Ascending aorta (tissue), 2 donors: ENCODE results near the gene TM9SF1. TPM values are rescaled to one million over a fixed set of nuclear protein-coding genes. Genes with fewer than 3 reads are reported as not detected.

Experiments used
- DNase-seq, 2 donors: peaks; one replicate each; pipeline ENCODE4 v3.0.0-alpha.2; 2019; ENCODE audit warnings: low spot score in 2 of 2
- H3K27ac ChIP-seq, 2 donors: fragments of 200-600 bp; sonication (generic); one replicate each; pipeline ENCODE4 v1.5.1; 2016 to 2017; ENCODE audit warnings: mild to moderate bottlenecking in 1 of 2
- H3K27me3 ChIP-seq: fragments of 200-600 bp; sonication (generic); one replicate; pipeline ENCODE4 v1.5.1; 2017
- H3K36me3 ChIP-seq, 2 donors: fragments of 200-600 bp; sonication (generic); one replicate each; pipeline ENCODE4 v1.5.1; 2016
- H3K4me1 ChIP-seq, 2 donors: fragments of 200-600 bp; sonication (generic); one replicate each; pipeline ENCODE4 v1.5.1; 2016 to 2017; ENCODE audit warnings: mild to moderate bottlenecking in 1 of 2
- H3K4me3 ChIP-seq, 2 donors: fragments of 200-600 bp; sonication (generic); one replicate each; pipeline ENCODE4 v1.5.1; 2016 to 2017; ENCODE audit warnings: mild to moderate bottlenecking in 1 of 2
- H3K9me3 ChIP-seq, 2 donors: fragments of 200-600 bp; sonication (generic); one replicate each; pipeline ENCODE4 v1.5.1; 2016
- intact Hi-C: fragments of 100-400 bp; cut with DNase I; formaldehyde crosslinking; loops from one replicate; pipeline ENCODE4 v1.15.1; 2023
- total RNA-seq: library from RNA; depleted of rRNA; stranded (reverse); fragments of >200 nt; gene quantifications from one replicate; pipeline ENCODE4 v1.1.0, GENCODE V29; 2016
- TF ChIP-seq, protein P1 (sequence below), 3 experiments: fragments of 200-600 bp in 2 of 3; fragments of 450-650 bp in 1 of 3; sonication (generic) in 2 of 3; IDR thresholded peaks; one replicate each; pipeline ENCODE4 v1.5.1; 2016 to 2019; ENCODE audit warnings: antibody characterized with exemption in 3 of 3, mild to moderate bottlenecking in 1 of 3, moderate library complexity in 1 of 3

The TM9SF1 gene
- total RNA-seq, 1 donor from 2014 or later, result 86.5 TPM

DNA sequence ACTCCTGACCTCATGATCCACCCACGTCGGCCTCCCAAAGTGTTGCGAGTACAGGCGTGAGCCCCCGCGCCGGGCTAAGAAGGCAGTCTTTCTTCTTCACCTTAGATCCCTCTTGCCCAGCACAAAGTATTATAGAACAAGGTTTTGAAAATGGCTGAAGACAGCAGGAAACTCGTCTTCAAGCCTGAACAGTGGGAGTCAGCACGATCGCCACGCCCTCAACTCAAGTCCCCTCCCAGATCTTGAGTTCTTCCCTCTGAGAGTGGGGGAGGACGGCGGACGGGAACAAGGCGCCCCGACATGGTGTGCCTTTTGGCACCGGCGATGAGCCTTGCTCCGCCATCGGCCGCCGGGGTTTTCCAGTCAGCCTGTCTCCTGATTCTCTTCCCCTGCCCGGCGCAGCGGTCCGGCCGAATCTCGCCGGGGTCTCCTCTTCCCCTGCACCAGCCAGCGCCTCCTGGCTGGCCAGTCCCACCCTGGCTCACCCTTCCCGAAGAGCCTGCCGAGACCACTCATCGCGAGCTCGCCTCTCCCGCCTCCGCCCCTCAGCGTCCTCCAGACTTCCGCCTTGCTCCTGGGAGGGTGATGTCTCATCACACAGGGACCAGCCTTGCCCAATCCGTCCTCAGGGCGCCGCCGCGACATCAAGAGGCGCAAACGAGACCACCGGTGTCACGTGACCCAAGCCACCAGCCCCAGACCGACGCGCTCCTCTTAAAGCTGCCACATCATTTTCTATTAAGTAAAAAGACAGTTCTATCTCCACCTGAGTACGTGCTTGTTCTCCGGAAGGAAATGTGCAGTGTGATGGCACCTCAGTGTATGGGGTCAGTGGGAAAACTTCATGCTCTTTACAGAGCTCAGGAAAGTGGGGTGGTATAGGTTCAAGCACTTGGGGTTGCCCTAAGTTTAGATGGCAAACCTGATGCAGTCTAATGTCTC, 18.0 kb upstream of the TM9SF1 start, which contains the start of gene CHMP4A:
CHMP4A (minus strand) TSS at position 565 of the 942 bp plus-strand sequence; CDS start at position 516, 49 bp downstream.
- H3K27ac ChIP-seq, result peak within 1 kb of the TSS; percentile 92 to 95
- no peaks in the 10 kb centered on the region for H3K9me3 ChIP-seq
- no peaks in the 10 kb centered on the region for H3K27me3 ChIP-seq
- peak; percentile 95 to 99 for DNase-seq
- H3K36me3 ChIP-seq, result peaks cover 20 to 37% of the 10 kb centered on the region in 2 donors
- TF ChIP-seq, protein P1, sequence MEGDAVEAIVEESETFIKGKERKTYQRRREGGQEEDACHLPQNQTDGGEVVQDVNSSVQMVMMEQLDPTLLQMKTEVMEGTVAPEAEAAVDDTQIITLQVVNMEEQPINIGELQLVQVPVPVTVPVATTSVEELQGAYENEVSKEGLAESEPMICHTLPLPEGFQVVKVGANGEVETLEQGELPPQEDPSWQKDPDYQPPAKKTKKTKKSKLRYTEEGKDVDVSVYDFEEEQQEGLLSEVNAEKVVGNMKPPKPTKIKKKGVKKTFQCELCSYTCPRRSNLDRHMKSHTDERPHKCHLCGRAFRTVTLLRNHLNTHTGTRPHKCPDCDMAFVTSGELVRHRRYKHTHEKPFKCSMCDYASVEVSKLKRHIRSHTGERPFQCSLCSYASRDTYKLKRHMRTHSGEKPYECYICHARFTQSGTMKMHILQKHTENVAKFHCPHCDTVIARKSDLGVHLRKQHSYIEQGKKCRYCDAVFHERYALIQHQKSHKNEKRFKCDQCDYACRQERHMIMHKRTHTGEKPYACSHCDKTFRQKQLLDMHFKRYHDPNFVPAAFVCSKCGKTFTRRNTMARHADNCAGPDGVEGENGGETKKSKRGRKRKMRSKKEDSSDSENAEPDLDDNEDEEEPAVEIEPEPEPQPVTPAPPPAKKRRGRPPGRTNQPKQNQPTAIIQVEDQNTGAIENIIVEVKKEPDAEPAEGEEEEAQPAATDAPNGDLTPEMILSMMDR (IDR thresholded peaks at IDR 0.05), result peak in 2 of 3 experiments; percentile 26 to 37
- intact Hi-C loops, result loop anchor here (1.0 kb wide), 2 partner anchors 18 to 29 kb away; partner anchors contain the start of genes TINF2 and TM9SF1
- peak within 1 kb of the TSS; percentile 57 to 85 for H3K4me3 ChIP-seq
- H3K4me1 ChIP-seq, result peaks cover 3 to 29% of the 10 kb centered on the region in 2 donors

DNA sequence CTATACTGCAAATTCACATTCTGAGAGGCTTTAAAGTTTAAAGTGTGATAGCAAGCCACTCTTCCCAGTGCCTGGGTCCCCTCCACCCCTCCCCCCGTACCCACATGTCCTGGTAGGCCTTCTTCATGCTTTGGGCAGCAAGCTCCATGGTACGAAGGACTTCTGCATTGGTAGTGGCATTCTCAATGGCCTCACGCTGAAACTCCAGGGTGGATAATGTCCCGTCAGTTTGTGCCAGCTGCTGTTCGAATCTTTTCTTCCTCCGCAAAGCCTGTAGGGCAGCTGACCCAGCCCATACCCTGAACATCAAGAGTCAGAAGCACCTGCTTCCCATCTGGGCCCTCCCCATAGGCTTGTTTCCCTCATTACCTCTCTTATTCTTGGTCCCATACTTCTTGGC, 16.1 kb upstream of the TM9SF1 start:
- Histone ChIP-seq H3K9me3 (no peaks in the 10 kb centered on the region), H3K27me3 (no peaks in the 10 kb centered on the region), H3K36me3 (peaks cover 29 to 45% of the 10 kb centered on the region in 2 donors), H3K4me3 (no peak overlapping the region), H3K27ac (no peak overlapping the region), H3K4me1 (peaks cover 3 to 29% of the 10 kb centered on the region in 2 donors)
- DNase-seq, result peak in 1 of 2 donors; percentile 56
- intact Hi-C loops, result no loop called here
- TF ChIP-seq, protein P1 (IDR thresholded peaks at IDR 0.05), result no peak

DNA sequence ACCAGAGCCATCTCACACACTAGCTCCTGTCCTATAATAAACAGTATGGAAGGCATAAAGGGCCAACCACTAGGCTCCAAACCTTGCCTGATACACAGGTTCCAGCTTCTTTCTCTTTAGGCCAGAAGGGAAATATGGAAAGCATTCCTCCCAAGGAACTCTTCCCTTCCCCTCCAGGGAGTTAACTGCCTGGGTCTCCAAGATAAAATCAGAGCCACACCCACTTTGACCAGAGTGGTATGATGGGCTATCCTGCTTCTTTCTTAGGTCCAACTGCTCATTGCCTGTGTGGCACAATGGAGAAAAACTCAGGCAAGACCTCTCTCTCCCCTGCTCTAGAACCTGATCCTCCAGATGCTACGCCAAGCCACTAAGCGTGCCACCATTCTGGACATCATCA, 12.4 kb upstream of the TM9SF1 start:
- TF ChIP-seq, protein P1 (IDR thresholded peaks at IDR 0.05), result no peak
- H3K27ac ChIP-seq, result no peak overlapping the region
- peaks cover 36 to 60% of the 10 kb centered on the region in 2 donors for H3K36me3 ChIP-seq
- H3K4me1 ChIP-seq, result peaks cover 0 to 9% of the 10 kb centered on the region in 2 donors
- no peaks in the 10 kb centered on the region for H3K9me3 ChIP-seq
- H3K27me3 ChIP-seq, result no peaks in the 10 kb centered on the region
- DNase-seq, result peak in 1 of 2 donors; percentile 48
- H3K4me3 ChIP-seq, result no peak overlapping the region
- intact Hi-C loops, result no loop called here

DNA sequence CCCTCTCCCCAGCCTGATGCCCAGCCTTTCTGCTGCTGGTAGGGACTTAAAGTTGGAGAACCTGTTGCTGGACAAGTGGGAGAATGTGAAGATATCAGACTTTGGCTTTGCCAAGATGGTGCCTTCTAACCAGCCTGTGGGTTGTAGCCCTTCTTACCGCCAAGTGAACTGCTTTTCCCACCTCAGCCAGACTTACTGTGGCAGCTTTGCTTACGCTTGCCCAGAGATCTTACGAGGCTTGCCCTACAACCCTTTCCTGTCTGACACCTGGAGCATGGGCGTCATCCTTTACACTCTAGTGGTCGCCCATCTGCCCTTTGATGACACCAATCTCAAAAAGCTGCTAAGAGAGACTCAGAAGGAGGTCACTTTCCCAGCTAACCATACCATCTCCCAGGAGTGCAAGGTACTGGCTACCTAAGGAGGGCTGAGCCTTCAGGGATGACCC, 11.9 kb upstream of the TM9SF1 start:
- Histone ChIP-seq H3K4me3 (no peak overlapping the region), H3K36me3 (peaks cover 38 to 61% of the 10 kb centered on the region in 2 donors), H3K4me1 (peaks cover 0 to 6% of the 10 kb centered on the region in 2 donors), H3K27ac (no peak overlapping the region), H3K27me3 (no peaks in the 10 kb centered on the region), H3K9me3 (no peaks in the 10 kb centered on the region)
- intact Hi-C loops, result no loop called here
- DNase-seq, result peak in 1 of 2 donors; percentile 30
- TF ChIP-seq, protein P1 (IDR thresholded peaks at IDR 0.05), result no peak

DNA sequence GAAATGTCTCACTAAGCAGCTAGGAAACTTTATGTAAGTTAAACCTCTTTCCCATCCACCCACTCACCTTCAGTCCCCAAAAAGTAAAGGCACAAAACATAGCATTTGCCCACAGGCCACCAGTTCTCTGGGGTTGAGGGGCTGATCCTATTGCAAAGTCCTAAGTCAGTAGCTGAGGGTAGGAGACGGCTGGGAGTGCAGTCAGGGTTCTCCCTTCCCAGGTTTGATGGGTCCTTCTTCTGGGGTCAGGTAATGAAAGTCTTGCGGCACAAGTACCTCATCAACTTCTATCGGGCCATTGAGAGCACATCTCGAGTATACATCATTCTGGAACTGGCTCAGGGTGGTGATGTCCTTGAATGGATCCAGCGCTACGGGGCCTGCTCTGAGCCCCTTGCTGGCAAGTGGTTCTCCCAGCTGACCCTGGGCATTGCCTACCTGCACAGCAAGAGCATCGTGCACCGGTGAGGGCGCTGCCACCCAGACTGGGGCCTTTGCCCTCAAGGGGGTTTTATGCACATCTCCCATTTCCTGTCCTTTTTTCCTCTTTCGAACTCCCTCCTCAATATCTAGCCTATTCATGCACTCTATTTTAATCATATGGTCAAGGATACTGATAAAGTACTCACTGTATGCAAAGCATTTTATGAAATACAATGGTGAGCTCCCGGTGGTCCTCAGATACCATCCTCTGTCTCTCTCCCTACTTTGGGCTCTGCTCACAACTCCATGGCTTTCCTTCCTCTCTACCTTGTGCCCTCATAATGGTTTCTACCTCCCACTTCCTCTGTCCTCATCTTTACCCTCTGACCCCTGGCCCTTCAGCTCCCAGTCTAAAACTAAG, 11.2 kb upstream of the TM9SF1 start:
- Histone ChIP-seq H3K36me3 (peaks cover 38 to 62% of the 10 kb centered on the region in 2 donors), H3K4me1 (peaks cover 0 to under 1% of the 10 kb centered on the region in 2 donors), H3K9me3 (no peaks in the 10 kb centered on the region), H3K4me3 (no peak overlapping the region), H3K27me3 (no peaks in the 10 kb centered on the region), H3K27ac (no peak overlapping the region)
- intact Hi-C loops, result no loop called here
- DNase-seq, result peak in 1 of 2 donors; percentile 19
- TF ChIP-seq, protein P1 (IDR thresholded peaks at IDR 0.05), result no peak
